GM10248 (cell line): ENCODE data around the gene NUDT14.

Experiments used
- CTCF ChIA-PET: fragments of 300-600 bp; sonication (Branson Sonifier 250); formaldehyde crosslinking; extraction: SDS; loops from one replicate; lab custom pipeline; 2021; ENCODE audit warnings: antibody characterized with exemption; lab: Yijun Ruan, JAX
- POLR2A ChIA-PET: fragments of 350-650 bp; sonication (Branson Sonifier 250); formaldehyde crosslinking; extraction: SDS; loops from one replicate; lab custom pipeline; 2020; ENCODE audit warnings: antibody characterized with exemption; lab: Yijun Ruan, JAX
- DNase-seq: peaks from one replicate; pipeline ENCODE4 v3.0.0; 2012; ENCODE audit errors: extremely low spot score
- CTCF ChIP-seq: IDR thresholded peaks from 2 replicates; pipeline ENCODE4 v1.5.1; 2012; ENCODE audit warnings: mild to moderate bottlenecking, low read depth; ENCODE audit errors: extremely low read depth, missing control alignments, control extremely low read depth

Gene NUDT14

GRCh38 chr14:105195051-105195450, 13.9 kb upstream of the NUDT14 start:
- no peak for TF ChIP-seq CTCF
- CTCF ChIA-PET = interaction anchor here (1.1 to 2.2 kb wide), 3 partner anchors 105 to 320 kb away, joined by 3 to 8 read pairs (median 3); no protein-coding TSS in a partner anchor
- POLR2A ChIA-PET = no interaction called here

GRCh38 chr14:105193916-105194782, 13.0 kb upstream of the NUDT14 start:
- no peak for TF ChIP-seq CTCF
- no peak for DNase-seq
- ChIA-PET POLR2A (no interaction called here), CTCF (interaction anchor here (1.0 to 2.2 kb wide), 3 partner anchors 10 to 321 kb away, joined by 3 to 8 read pairs (median 3); no protein-coding TSS in a partner anchor)

More at GRCh38 chr14:105195051-105195450, 13.9 kb upstream of the NUDT14 start:
- DNase-seq = no peak

- ChIA-PET CTCF (interaction anchor here (1.0 to 2.2 kb wide), 2 partner anchors 8 to 159 kb away, joined by 3 to 8 read pairs; no protein-coding TSS in a partner anchor), POLR2A (no interaction called here)
- DNase-seq = no peak
- no peak for TF ChIP-seq CTCF
Measured at GRCh38 chr14:105192866-105193731, 12.0 kb upstream of the NUDT14 start.

- DNase-seq = no peak
- ChIA-PET CTCF (interaction anchor here (1.1 kb wide), 1 partner anchor 183 kb away, joined by 3 read pairs; no protein-coding TSS in a partner anchor), POLR2A (interaction anchor here (0.7 kb wide), 1 partner anchor 237 kb away, joined by 3 read pairs; no protein-coding TSS in a partner anchor)
- TF ChIP-seq CTCF = no peak
Measured at GRCh38 chr14:105187935-105188524, 6.9 kb upstream of the NUDT14 start.

GRCh38 chr14:105187116-105187515, 6.0 kb upstream of the NUDT14 start:
- DNase-seq = no peak
- ChIA-PET POLR2A (no interaction called here), CTCF (no interaction called here)
- TF ChIP-seq CTCF = no peak
